Measurements from ENCODE around the gene MYLK.

Gene MYLK

DNA sequence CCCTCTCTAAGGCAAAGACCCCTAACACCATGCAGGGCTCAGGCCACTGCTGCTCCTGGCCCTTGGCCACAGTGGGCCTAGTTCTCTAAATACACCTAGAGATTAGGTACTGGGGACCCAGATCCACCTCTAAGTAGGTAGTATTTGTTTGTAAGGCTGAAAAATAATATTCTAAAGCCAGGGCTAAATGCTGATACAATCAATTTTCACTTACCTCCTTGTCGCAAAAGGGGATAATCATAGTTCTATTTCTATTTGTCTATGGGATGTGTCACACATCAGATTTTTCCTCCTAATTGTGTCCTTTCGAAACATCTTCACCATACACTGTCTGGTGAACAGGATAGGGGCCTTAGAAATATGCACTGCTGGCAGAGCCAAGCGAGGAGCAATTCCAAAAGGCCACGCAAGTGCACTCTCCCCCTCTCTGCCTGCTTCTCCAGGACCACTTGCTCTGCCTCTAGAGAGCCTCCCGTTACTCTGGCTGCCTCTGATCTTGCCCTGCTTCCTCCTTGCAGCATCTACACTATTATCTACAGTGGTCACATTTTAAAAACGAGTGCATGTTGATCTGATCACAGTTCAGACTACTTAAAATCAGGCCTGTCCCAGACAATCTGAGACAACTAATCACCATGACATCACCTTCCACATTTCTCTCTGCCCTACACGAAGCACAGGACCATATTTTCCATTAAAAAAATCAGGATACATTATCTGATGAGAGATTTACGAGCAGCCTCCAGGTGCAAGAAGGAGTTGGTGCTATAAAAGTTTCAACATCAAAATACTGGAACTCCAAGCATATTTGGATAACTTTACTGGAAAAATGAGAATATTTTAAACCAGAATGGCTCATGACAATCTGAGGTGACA lies 115.4 kb downstream of the MYLK start:
- DNase-seq = no peak

DNA sequence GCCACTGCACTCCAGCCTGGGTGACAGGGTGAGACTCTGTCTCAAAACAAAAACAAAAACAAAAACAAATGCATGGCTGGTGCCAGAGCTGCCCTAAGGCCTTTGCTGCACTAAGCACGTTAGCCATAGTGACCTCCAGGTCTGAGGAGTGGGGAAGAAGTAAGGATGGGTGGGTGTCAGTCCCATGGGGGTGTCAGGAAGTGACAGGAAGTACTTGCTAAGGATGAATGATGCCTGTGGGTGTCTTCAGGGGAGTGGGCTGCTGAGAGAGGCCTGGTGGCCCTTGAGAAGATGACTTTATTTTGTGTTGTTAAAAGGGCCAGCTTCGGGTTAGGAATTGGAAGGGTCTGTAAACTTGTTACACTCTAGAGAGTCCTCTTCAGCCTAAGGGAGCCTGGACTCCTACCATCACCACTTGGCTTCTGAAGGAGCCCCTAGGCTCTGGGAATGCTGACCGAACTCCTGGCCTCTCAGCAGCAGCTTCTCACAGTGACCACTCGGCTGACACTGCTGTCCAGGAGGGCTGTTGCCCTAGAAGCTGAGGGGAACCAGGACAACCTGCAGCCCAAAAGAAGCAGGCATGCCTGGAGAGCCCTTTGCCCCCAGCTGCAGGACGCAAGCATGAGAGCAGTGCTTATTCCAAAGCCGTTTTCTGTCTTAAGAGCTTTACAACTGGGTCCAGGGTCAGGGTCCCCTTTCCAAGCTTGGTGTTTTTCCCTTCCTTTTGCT lies 116.4 kb downstream of the MYLK start:
- no peak for DNase-seq

DNA sequence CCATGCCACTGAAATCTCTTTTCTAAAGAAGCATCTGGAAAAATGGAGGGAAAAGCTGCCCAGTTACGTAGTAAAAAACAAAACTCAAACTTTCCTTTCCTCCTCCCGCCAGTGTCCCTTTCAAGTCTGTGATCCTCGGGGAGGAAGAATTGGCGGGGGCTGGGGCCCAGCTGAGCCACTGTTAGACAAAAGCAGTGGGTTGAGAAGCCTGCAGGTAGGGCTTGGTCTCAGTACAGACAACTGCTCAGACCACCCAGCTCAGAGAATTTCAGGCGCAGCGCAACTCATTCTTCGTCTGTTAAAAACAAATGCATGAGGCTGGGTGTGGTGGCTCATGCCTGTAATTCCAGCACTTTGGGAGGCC lies 117.1 kb downstream of the MYLK start:
- no peak for DNase-seq

DNA sequence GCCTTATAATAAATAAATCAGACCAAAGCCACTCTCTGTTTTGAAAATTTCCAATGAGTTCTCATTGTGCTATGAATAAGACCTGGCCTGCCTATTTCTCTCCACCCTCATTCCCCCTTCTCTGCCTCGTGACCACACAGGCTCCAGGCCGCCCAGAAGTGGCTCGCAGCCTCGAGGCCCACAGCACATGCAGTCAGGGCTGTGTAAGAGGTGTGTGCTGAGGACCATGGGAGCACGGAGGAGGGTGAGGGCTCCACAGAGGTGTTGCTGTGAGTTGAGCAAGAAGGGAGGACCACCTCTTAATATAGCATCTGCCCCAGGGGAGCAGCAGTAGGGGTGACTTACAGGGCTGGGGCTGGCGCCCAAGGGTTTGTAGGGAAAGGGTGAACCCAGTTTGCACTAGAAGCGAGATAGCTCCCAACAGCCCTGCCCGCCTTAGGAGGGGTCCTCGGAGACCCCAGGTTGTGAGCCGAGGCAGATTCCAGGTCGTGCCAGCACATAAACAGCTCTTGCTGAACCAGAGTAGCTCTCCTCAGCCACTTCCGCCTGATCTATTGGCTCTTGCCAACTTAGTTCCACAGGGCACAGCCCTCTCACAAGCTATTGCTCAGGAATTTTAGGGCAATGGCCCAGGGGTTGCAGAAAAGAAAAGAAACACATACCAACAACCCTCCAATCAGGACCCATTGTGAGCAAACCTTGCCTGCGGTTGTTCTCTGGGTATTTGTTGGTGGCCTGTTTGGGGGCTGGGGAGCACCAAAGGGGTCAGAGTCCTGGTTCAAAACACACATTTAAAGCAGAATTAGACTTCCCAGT lies 117.7 kb downstream of the MYLK start:
- no peak for DNase-seq

DNA sequence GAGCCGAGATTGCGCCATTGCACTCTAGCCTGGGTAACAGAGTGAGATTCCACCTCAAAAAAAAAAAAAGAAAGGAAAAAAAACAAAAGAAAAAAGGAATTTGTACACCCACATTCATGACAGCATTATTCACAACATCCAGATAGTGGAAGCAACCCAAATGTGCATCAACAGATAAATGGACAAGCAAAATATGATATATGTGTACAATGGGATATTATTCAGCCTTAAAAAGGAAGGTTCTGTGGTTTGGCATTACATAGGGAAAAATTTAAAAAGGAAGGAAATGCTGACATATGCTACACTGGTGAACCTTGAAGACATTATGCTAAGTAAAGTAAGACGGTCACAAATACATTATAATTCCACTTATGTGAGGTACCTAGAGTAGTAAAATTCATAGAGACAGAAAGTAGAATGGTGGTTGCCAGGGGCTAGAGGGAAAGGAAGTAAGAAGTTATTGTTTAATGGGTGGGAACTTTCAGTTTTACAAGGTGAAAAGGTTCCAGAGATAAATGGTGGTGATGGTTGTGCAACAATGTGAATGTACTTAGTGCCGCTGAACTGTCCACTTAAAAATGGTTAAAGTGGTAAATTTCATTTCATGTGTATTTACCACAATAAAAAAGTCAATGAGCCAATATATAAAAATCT lies 118.5 kb downstream of the MYLK start:
- DNase-seq = no peak

DNA sequence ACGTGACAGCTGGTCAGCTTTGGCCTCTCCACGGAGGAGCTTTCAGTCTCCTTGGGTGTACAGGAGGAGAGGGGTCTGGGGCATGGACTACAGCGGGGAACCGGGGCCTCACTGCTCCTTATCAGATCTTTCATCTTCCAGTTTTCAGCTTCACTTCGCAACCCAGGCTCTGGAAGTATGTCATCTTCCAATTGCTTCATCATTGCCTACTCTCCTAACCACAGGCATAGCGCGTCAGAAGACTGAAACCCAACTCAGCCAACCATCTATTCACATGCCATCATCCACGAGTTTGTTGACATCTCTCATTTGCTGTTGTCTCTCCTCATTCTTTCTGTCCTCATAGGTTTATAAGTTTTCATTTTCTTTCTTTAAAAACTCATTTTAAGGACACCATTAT lies 119.5 kb downstream of the MYLK start:
- no peak for DNase-seq

DNA sequence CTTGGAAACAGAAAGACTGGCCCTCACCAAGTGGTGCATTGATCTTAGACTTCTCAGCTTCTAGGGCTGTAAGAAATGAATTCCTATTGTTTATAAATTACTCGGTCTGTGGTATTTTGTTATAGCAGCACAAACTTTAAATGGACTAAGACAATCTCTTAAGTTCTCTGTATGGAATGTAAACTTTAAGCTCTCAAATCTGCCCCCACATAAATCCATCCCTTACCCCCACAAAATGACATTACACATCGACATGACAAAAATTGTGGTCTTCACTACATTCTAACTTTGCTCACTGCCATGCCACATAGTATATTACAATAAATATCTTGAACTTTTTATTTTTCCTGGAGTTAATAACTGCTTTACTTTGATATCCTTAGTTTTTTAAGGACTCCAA lies 121.3 kb downstream of the MYLK start:
- no peak for DNase-seq

DNA sequence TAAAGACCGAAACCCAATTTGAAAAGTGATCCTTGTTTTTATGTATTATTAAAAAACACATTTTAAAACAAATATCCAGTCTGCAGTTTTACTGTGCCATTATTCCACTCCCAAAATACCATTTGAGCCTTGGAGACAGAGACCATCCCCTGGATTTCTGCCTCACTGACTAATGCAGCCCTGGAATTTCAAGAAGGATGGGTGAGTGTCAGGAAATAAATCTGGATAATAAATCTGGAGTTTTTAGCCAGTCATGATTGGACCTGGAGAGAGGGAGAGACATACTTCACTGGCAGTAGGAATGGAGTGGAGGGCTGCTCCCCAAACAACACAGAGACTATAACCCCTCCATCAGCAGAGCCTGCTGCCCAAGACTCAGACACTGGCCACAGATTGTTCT lies 123.3 kb downstream of the MYLK start:
- no peak for DNase-seq

DNA sequence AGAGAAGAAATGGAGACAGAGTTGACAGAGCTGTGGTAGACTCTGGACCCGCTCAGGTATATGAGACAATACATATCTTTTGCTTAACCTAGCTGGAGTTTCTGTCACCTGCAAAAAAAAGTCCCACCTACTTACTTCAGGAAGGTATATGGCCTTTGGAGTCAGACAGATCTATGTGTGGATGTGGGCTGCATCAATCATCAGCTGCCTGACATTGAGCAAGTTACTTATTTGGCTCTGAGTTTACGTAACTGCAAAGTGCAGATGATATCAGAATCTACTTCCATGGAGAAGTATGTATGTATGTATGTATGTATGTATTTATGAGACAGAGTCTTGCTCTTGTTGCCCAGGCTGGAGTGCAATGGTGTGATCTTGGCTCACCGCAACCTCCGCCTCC lies 124.3 kb downstream of the MYLK start:
- no peak for DNase-seq

DNA sequence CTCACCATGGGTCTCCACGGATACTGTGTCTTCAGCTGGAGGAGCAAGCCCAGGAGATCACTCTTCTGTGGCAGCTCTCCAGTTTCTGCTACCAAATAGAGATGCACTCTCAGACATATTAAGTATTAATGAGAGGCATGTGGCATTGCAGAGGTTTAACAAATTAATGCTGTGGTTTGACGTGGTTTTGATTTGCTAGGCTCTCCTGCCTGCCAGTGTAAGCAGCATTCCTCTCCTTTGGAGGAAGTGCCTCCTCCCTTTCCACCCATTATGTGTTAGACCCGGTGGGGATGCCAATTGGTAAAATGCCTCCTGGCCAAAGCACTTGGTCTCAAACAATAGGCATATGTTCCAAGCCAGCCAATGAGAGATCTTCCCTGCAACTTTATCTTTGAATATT lies 124.8 kb downstream of the MYLK start:
- DNase-seq = no peak

DNA sequence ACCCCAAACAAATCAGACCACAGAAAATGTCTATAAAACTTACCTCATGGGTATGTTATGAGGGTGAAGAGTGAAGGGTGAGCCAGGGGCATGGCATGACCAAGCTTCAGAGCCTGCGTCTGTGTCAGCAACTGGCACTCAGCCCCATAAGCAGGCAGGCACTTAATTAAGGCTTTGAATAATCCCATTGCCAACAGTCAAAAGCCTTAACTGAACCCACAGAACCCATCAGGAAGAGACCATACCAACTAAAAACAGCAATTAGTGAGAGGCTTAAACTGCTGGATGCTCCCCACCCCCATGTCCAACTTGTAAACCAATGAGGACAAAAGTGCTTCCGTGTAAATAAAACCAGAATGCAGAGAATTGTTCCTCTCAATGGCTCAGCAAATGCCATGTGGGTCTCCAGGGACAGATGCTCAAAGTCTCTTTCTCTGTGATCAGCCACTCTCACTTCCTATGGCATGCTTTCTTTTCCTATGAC lies 126.0 kb downstream of the MYLK start:
- no peak for DNase-seq

DNA sequence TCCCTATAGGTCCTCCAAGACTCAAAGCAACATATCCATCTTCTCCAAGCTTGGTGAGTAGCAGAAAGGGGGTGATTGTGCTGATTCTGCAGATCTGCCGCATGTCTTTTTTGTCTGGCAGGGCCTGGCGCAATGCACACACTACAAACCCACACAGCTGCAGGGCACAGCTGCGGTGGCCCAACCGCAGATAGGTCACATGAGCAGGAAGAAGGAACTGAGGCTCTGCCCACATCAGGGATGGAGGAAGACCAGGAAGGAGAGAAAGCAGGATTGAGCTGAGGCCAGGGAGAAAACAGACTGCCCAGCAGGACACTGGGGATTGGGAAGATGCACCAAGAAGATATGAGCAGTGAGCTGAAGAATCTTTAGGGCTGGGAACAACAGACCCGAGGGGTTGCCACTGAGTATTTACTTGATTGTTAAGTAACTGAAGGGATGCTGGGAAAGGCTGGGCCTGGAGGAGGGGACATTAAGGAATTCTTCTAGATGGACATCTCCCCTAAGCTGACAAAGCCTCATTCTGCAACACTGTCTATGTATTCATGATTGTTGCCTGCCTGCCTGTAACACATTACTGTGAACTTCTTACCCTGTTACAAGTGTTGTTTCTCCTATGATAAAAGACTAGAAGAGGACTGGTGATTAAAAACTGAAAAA lies 126.7 kb downstream of the MYLK start:
- no peak for DNase-seq

DNA sequence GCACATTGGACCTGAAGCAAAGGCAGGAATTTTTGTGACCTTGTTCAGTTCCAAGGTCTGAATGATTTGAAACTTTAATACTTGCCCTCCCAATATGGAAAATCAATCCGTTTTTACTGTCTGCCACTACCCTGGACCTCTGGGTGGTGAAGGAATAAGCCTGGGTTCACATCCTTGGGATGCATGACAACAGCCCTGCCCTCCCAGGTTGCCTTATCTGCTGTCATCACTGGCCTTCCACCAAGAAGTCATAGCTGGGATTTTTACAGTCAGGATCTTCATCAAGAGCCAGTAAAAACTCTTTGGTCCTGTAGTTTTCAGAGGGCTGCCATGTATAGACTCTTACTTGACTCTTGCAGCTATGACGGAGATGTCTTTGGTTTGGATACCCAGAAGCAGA lies 128.6 kb downstream of the MYLK start:
- no peak for DNase-seq

DNA sequence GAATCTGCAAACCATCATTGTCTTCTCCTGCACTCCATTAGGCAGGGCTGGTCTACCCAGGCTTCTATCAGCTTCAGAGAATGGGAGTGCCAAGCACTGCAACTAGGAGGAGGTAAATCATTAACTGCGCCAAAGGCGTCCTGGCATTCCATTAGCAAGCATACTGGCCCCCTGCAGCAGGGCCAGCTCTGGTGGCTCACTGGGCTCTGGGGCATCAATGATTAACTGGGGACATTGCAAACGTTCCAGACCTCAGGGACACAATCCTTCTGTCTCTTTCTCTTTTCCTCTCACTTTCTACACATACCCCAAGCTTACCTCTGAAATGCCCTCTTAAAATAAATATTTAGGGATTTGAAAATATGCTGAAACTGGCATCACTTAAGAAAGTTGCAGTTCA lies 129.0 kb downstream of the MYLK start:
- DNase-seq = no peak

DNA sequence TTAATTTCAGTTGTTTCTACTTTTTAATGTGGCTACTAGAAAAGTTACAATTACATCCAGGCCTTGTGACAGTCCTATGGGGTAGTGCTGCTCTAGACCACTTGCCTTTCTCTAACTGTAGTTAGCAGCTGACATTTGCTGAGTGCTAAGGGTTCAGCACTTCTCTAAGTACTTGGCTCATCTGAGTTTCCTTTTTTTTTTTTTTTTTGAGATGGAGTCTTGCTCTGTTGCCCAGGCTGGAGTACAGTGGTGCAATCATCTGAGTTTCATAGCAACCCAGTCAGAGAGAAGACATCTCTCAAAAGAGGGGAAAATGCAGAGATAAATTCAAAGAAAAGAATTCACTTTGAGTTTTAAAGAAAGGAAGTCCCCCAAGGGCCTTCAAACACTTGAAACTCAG lies 130.8 kb downstream of the MYLK start:
- DNase-seq = no peak

DNA sequence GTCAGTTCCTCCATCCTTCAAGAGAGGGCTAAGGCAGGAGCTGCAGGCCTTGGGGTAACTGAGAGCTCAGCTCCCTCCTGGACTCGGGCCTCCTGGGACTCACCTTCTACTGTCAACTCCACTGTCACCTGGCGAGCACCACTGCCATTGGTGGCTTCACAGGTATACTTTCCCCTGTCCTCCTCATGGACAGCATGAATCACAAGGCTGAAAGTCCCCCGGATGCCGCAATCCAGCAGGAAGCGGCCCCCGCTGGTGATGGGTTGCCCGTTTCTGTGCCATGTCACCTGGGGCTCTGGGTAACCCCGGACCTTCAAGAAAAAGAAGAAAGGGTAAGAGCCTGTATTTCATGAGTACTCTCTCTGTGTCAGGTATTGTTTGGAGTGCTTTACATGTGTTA lies 131.9 kb downstream of the MYLK start:
- no peak for DNase-seq

DNA sequence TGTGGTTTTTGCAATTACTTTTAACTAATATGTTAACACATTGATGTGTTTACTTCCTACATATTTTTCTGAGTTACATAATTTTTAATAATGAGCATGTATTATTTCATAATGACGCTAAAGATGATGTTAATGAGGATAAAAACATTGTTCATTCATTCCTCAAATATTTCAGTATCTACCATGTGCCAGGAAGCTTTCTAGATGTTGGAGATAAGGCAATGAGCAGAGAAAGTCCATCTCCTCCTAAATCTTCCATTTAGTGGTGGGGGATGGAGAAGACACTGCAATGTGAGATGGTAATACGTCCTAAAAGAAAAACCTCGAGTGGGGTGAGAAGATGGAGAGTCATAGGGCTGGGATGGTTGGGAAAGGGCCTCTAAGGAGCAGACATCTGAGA lies 132.7 kb downstream of the MYLK start:
- DNase-seq = no peak

DNA sequence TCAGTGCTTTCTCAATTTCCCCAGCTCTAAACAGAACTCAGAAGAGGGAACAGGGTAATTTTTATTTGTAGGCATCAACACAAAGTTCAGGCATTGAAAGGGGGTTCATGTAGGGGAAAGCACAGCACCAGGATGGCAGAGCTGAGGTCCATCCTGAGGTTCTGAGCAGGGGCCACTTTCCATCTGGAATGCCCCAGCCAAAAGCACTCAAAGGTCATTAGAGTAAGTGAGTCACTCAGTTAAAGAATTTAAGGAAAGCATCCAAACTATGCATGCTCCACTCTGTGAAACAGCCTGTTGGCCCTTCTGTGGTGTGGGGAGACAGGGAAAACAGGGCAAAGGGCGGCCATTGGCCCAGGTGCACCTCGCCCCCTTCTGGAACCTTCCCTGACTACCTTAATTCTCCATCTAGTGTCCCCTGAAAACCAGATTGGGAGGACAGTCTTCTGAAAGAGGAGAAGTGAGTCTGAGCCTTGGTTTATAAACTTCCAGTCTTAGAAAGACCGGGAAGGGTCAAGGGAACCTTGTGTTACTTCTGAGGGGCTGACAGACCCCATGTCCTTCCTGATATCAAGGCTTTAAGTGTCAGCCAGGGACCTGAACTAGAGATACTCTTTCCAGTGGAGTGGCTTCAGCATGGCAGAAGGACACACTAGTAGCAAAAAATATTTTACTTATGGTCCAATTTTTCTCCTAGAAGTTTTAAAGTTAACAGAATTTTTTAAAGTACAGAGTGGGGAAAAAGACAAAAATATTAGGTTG lies 133.3 kb downstream of the MYLK start:
- DNase-seq = no peak

DNA sequence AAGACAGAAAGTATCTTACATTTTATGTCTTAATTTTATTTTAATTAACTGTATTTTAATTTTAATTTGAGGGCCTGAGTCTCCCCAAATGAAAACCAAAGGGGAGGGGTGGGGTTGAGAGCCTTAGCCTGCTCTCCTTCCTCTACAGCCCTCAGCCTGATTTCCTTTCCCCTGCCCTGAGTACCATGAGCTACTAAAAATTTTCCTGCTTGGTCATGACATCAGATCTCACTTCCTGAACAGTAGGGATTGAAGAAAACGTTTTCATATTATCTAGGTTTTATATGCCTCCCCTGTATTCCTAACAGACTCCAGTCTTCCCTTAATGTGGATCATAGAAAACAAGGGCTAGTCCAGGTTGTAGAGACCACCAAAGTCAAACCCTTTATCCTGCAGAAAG lies 133.9 kb downstream of the MYLK start:
- no peak for DNase-seq

DNA sequence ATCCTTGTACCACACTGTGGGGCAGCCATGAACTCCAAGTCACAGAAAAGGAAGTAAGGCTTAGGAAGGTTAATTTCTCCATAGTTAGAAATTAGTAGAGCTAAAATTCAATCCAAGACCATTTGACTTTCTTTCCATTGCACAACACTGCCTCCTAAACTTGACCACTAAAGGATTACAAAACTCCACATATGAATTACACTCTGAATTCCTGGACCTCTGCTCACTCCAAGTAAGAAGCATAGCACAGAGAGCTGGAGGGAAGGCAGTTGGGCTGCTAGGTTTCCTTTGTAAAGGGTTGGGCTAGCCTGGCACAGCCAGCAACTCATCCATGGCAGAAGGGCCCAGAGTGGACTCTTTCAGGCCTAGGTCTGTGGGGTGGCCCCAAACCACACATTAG lies 134.4 kb downstream of the MYLK start:
- no peak for DNase-seq

DNA sequence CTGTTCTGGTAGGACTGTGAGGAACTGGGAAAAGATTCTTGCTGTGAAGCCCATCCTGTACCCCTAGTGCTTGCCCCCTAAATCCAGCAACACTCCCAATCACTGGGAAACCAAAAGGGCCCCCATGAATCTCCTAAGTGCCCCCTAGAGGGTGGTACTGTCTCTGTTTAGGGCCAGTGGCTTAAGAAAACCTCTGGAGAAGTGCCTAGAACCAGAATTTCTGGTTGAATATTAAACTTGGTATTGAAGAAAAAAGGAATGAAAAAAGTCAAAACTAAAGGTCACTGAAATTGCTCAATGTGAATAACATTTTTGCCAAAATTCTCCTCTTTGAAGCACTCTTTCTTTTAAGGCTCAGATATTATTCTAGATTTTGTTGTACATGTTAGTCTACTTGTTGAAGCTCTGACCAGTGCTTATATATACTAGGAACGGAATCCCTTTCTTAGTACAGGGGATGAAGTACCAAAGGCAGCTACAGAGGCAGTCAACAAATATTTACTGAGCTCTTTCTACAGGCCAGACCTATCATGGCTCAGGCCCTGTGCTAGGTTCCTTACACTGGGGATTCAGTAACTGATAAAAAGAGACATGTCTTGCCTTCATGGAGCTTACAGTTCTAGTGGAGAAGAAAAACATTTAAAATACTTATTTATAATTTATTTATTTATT lies 138.8 kb downstream of the MYLK start:
- no peak for DNase-seq

Data from activated CD4-positive, alpha-beta T cell treated with anti-CD3 and anti-CD28 coated beads for 48 hours (primary cell).